HG03469 (cell line): ENCODE results near the gene TTC9.

Source experiments
- ATAC-seq: cut with Tn5 transposase; IDR thresholded peaks from one replicate; pipeline ENCODE4 v1.9.1; 2021; ENCODE audit warnings: mild to moderate bottlenecking, moderate library complexity, moderate number of reproducible peaks; ENCODE audit not compliant: unreplicated experiment

Gene TTC9

DNA sequence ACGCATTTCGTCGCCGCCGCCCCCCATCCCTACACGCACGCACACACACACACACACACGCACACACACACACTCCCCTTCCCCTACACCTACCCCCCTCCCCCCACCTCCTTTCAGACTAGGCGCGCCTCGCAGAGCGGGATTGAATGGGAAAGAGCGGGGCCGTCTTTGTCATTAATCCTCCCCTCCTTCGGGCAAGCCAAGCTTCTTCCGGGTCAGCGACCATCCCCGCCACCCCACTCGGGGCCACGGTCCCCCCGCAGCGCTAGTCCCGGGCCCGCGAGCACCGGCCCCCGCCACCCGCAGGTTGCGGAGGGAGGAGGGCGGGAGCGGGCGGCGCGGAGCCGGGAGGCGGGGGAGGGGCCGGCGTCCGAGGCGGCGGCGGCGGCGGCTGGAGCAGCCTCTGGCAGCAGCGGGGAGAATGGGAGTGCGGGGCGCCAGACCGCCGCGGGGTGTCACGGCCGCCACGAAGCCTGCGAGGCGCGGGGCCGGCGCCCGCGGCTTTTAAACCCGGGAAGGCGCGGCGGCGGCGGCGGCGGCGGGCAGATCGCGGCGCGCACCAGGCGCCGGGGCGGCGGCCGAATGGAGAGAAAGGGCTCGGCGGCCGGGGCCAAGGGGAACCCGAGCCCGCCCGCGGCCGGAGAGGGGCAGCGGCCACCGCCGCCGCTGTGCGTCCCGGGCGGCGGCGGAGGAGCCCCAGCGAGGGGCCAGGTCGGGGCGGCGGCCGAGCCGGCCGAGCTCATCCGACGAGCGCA is at the start of gene TTC9:
TSS of gene TTC9 (plus strand) at position 369 of the 755 bp plus-strand sequence. CDS start at position 583, 214 bp downstream.
- no peak for ATAC-seq

DNA sequence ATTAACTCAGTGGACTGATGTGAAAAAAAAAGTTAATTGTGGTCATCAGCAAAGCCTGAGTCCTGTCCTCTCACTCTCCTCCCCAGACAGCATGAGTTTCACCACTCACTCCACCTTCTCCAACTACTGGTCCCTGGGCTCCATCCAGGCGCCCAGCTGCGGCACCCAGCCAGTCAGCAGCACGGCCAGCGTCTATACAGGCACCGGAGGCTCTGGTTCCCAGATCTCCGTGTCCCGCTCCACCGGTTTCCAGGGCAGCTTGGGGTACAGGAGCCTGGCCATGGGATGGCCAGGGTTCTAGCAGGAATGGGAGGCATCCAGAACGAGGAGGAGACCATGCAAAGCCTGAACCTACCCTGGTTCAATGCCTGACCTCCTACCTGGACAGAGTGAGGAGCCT is 47.3 kb upstream of the TTC9 start:
- ATAC-seq = no peak

DNA sequence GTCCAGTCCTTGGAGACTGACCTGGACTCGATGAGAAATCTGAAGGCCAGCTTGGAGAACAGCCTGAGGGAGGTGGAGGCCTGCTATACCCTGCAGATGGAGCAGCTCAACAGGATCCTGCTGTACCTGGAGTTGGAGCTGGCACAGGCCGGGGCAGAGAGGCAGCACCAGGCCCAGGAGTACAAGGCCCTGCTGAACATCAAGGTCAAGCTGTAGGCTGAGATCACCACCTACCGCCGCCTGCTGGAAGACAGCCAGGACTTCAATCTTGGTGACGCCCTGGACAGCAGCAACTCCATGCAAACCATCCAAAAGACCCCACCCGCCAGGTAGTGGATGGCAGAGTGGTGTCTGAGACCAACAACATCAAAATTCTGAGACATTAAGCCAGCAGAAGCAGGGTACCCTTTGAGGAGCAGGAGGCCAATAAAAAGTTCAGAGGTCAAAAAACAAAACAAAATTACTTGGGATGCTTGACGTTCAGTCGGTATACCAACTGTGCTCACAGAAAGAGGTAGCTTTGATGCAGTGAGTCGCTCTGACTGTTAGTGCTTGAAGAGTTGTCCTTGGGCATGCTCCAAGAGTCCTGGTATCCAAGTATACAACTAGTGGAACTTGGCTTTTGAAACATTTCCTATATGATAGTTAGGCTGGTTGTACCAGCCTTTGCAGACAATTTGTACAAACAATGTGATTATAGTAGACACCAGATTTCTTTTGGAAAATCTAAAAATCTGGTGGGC is 46.1 kb upstream of the TTC9 start:
- no peak for ATAC-seq

DNA sequence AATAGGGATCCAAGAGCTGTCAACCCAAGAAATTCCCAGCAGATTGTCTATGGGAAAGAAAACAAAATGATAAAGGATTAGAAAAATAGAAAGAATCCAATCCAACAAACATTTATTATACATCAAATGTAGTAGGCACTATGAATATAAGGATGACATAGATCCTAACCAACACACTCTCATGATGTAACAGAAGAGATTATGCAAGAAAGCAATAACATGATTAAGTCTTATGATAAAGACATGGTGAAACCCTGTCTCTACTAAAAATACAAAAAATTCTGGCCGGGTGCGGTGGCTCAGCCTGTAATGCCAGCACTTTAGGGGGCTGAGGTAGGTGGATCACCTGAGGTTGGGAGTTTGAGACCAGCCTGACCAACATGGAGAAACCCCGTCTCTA is 44.0 kb upstream of the TTC9 start:
- no peak for ATAC-seq

DNA sequence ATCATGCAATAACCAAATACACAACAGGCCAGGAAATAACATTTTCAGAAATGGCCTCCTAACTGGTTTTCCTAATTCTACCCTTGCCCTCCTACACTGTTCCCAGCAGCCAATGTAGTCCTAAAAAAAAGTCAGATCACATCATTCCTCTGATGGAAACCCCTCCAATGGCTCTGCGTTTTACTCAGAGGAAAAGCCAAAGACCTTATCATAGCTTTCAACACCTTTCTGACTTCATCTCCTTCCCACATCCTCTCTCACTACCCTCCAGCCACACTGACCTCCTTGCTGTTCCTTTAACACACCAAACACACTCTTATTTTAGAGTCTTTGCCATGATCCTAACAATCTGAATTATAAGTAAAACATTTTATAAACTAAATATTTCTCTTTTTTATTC is 42.4 kb upstream of the TTC9 start:
- no peak for ATAC-seq

GRCh38 chr14:70600382-70601157 is 41.1 kb upstream of the TTC9 start, which contains the start of gene MED6:
Gene MED6, minus strand, starts transcription at chr14:70600655. Its CDS starts 18 bp downstream, at chr14:70600637.
- ATAC-seq = no peak

DNA sequence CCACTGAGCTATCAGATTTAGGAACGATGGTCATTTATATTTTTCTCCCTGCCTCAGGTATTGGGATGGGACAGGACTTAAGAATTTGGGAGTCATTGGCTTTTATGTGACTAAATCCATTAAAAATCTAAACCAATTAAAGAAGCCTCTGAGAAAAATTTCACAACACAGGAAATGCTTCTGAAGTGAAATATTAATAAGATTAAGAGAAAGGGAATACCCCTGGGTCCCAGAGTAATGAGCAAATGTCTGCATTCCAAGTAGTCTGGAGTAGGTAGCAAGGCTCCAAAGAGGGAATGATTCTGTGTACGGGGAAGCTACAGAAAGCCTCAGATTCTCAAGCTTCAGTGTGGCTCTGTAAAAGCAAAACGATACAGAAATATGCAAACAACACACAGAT is 40.6 kb upstream of the TTC9 start:
- ATAC-seq = no peak

DNA sequence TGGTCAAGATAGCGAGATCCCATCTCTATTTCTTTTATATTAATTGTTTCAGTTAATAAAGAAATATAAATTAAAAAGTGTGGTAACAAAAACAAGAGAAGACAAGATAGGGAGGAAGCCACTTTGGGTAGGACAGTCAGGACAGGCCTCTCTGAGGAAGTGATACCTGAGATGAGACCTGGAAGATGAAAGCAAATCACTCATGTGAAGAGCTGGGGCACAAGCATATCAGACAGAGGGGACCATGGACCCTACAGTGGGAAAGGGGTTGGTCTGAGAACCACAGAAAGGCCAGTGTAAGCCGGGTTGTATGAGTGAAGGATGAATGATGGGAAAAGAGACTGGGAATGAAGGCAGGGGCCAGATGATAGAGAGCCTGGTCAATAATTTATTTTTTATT is 39.5 kb upstream of the TTC9 start:
- ATAC-seq = no peak

DNA sequence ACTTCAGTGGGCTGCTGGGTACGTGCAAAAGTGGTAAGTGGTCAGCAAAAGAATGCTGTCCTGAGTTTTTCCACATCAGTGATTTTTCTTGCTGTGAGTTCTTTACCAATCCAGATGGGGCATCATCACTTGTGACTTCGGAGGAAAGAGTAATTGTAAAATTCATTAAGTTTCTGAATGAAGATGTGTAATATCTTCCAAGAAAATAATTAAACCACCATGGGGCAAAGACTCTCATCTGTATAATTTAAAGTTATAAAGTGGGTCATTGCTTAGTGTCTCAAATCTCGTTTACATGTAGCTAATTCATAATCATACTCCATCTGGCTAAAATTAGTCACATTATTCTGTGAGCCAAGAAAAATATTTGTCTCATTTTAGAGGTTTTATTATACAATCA is 30.5 kb upstream of the TTC9 start:
- ATAC-seq = no peak

GRCh38 chr14:70616646-70617045 is 25.1 kb upstream of the TTC9 start:
- no peak for ATAC-seq

GRCh38 chr14:70618314-70618713 is 23.4 kb upstream of the TTC9 start:
- no peak for ATAC-seq

DNA sequence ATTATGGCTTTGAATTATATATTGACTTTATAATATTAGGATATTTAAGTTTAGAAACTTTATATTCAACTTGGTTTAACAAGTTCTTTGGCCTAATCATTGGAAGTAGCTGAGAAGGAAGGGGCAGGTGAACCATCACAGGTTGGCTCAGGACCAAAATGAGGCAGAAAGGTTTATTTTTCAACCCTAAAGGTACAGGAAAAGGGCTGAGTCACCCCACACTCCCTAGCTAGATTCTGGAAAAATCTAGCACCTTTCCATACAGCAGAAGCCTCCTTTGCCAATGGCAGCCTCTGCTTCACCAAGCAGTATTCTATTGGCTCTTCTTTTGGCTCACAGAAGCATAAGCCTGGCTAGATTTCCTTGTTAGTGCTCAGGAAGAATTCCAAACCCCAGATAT is 22.0 kb upstream of the TTC9 start:
- no peak for ATAC-seq

DNA sequence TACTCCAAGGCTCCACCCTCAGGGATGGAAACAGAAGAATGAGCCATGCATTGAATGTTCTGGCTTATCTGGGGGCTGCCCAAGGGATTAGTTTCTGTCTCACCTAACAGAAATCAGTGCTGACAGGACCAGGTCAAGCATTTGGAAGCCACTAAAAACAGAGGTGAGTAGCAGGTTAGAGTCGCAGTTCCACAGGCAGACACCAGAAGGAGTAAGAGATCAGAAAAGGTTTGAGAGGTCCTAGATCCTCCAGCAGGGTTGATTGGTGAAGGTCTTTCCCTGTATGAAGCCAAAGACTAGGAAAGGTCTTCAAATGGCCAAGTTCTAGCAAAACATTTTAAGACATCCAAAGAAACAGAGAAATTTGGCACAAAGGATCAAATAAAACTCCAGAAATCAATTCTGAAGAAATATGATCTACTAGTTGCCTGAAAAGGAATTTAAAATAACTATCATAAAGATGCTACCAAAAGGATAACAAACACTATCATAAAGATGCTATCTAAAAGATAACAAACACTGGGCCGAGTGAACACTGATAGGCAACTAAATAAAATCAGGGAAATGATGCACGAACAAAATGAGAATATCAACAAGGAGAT is 19.5 kb upstream of the TTC9 start:
- no peak for ATAC-seq

DNA sequence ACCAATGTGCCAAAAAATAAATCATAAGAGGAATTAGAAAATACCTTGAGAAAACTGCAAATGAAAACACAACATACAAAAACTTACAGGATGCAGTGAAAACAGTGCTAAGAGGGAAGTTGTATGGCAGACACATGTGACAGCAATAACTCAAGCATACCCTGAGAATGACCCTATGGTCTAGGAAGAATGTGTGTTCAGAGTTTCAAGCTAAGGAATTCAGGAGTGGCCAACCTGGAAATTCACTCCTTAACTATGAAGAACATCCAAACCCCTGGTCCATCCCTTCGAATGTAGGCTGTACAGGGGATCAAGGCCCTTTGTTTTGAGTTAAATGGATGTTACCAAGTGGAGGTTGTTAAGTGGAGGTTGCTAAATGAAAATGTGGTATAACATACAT is 16.7 kb upstream of the TTC9 start:
- no peak for ATAC-seq

GRCh38 chr14:70631948-70632347 is 9.8 kb upstream of the TTC9 start:
- no peak for ATAC-seq

DNA sequence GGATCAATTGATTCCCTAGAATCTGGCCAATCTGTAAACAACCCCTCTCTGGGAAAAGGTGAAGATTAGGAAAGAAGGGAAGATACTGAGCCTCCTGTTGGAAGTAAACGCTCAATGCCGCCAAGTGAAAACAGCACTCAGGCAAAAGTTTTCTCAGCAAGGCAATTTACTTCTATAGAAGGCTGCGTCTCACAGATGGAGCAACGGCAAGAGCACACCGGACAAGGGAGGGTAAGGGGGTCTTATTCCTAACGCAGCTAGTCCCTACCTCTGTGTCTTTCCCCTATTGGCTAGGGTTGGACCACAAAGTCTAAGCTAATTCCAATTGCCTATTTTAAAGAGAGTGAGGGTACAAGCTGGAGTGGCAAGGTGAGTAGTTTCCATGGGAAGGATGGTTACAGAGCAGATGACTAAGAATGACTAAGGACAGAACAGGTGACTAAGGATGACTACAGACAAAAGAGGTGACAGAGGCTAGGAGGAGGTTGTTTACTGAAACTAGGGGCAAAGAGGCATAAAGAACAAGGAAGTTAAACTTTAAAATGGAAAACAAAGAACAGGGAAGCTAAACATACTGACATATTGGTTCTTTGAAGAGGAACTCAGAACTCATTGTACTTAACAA is 5.6 kb upstream of the TTC9 start:
- ATAC-seq = no peak

DNA sequence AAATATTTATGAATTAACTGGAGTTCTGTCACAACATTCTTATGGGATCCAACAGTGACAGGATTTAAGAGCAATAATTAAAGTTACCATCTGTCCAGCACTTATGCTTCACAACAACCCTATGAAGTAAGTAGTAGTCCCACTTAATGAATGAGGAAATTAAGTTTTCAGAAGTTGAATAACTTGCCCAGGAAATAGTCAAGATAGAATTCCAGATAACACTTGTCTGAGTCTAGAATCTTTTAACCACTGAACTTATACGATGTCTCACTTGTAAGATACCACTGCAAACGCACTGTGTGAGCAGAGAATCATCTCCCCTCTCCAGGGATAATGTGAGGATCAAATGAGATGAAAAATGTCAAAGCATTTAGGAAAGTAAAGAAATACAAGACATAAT is 3.3 kb upstream of the TTC9 start:
- ATAC-seq = no peak

DNA sequence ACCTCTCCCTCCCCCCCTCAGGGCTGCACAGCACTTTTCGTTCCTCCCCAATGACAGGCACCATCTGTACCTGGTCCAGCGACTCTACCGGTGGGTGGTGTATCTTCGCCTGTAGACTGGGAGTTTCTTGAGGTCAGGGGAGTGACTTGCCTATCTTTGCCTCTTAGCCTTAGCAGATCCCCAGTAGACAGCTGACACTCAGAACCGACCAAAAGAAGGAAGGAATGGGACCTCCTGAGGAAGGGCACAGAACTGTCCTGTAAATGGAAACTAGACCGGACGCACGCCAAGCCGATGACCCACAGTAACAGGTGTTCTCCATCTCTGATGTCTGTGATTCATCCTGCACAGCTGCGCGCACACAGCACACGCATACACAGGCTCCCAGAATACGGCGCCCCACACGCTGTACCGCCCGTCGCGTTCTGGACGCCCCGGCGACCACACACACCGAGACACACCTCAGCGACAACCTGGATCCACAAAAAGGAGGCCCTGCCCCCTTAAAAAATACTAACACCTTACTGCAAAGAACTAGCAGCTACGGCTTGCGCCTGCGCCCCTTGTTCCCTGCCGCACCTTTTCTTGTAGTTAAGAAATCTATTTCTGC is 673 bp upstream of the TTC9 start:
- ATAC-seq = peak; percentile 34

GRCh38 chr14:70642303-70643235 is 853 bp downstream of the TTC9 start:
- ATAC-seq = no peak
